ENCODE data around the gene CNOT6L.

DNA sequence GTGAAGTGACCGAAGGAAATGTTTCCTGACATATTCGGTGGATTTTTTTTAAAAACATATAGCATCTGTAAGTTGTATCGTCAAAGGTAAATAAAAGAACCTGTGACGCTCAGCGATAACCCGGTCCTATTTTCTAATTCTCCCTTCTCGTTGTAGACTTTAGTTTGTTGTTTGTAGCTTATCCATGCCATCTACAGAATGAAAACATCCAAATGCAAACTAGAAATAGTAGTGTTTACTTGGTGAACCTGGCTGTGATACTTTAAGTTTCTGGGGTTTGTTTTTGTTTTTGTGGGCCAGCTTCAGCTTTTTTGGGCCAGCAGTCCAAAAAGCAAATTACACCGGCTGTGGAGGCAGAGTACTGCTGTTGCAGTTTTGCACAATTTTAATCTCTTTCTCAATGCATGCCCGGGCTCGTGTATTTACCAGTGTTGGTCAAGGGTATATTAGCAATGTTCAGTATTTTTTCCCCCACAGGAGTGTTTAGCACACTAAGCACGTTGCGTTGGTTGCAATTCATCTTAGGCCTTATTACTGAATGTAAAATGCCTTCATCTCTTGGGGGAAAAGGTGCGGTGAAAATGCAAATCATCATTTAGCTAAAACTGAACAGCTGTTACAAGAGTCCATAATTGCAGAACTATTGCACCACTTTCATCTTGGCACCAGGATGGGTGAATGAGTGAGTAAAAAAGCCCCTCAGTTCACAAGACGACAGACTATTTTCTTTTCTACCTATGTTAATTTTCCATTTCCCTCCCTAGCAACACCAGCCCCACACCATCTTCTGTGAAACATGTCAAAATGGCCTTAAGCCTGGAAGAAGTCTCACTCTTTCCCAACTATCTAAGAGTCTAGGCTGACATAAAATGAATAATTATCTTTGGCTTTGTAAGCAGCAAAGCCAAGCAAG is 1.7 kb upstream of the CNOT6L start:
- TF ChIP-seq CTCF (IDR thresholded peaks at IDR 0.05; ENCODE audit: low read length), result no peak
- TF ChIP-seq EZH2 (optimal IDR thresholded peaks at IDR 0.05; ENCODE audit: low read depth, low read length), result no peak
